ENCODE data around the gene GTPBP6. TPM values are rescaled to one million over a fixed set of nuclear protein-coding genes. Genes with fewer than 3 reads are reported as not detected.
"Not testable (repeated sequence)": the region's sequence is repeated elsewhere in the genome, so short reads cannot be mapped to it uniquely, and the experiment has no call there.

The GTPBP6 gene
- total RNA-seq, 1 donor from 2014 or later = 33.2 TPM

DNA sequence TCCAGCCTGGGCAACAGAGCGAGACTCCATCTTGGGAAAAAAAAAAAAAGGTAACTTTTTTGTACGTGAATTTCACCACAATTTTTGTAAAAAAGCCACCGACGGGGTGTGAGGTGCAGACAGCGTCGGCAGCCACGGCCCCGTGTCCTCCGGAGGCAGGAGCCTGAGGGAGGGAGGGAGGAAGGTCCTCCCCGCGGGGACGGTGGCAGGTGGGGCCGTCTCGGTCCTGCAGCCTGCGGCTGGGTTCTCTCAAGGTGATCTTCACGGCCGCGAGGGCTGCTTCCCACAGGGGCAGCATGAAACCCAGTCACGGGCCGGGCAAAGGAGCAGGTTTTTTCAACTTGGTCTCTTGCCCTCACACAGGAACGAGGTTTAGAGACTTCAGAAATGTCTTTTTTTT, 23.5 kb downstream of the GTPBP6 start:
- no peak for DNase-seq (ENCODE audit: low read depth in 2 of 2)

DNA sequence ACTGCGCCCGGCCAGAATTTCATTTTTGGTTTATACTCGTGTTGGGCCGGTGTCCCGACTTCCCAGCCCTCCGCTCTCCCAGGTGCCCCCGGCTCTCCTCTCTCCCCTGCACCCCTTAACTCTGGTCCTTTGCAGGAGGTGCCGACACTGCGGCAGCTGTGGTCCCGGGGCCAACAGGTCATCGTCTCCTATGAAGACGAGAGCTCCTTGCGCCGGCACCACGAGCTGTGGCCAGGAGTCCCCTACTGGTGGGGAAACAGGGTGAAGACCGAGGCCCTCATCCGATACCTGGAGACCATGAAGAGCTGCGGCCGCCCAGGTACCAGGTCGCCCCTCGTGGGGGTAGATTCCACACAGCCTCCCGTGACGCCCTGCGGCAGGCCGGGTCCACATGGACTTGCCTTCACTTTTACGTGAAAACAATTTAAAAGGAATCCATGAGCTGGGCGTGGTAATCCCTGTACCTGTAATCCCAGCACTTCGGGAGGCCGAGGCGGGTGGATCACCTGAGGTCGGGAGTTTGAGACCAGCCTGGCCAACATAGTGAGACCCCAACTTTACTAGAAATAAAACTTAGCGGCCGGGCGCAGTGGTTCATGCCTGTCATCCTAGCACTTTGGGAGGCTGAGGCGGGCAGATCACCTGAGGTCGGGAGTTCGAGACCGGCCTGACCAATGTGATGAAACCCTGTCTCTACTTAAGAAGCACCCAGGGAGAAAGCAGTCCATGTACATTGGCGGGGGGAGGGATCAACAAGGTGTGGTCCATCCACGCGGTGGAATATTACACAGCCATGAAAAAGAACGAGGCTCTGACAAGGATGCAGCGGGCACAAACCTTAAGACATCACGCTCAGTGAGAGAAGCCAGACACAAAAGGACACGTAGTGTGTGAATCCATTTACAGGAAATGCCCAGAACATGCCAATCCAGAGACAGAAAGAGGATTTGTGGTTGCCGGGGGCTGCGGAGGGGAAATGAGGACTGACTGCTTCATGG, 25.4 kb downstream of the GTPBP6 start:
- no peak for DNase-seq (ENCODE audit: low read depth in 2 of 2)

DNA sequence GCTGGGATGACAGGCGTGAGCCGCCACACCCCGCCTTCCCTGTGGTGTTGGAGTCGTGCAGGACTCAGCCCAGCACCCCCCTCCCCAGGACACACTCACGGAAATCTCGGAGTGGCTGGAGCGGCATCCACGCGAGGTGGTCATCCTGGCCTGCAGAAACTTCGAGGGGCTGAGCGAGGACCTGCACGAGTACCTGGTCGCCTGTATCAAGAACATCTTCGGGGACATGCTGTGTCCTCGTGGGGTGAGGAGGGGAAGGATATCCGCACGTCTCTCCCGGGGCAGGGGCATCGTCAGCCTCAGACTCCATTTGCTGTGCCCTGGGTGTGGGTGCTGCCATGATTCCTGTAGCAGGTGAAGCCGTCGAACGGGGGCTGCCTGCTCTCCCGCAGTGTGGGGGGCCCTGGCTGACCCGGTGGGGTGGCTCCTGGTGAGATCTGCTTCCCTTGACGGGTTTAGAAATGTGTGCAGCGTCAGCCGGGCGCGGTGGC, 27.1 kb downstream of the GTPBP6 start:
- DNase-seq (ENCODE audit: low read depth in 2 of 2) = no peak

DNA sequence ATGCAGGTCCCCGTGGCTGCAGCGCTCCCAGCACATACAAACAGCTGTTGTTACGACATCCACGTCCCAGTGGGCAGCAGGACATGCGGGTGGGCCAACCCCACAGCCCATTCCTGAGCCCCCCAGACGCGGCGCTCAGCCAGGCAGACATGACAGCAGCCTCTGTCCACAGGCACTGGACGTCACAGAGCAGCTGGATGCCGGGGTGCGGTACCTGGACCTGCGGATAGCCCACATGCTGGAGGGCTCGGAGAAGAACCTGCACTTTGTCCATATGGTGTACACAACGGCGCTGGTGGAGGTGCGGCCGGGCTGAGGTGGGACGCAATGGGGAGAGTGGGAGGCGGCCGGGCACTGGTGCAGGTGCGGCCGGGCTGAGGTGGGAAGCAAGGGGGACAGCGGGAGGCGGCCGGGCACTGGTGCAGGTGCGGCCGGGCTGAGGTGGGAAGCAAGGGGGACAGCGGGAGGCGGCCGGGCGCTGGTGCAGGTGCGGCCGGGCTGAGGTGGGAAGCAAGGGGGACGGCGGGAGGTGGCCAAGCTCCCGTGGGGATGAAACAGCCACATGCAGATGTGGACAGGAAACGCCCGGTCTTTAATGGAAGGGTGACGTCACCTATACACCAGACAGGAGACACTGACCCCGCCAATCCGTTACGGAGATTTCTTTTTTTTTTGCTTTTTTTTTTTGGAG, 28.0 kb downstream of the GTPBP6 start:
- DNase-seq (ENCODE audit: low read depth in 2 of 2) = no peak

DNA sequence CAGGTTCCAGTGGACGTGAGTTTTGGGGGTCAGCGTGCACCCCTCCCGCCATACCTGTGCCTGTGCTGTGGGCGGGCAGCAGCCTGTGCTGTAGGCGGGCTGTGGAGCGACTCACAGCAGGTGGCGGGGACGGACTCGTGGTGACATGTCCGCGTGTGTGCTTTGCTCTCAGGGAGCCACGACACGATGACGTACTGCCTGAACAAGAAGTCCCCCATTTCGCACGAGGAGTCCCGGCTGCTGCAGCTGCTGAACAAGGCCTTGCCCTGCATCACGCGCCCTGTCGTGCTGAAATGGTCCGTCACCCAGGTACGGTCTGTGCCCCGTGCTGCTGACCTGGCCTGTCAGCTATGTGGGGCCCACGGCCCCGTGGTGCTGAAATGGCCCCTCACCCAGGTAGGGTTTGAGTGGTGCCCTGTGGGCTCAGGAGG, 30.0 kb downstream of the GTPBP6 start:
- DNase-seq (ENCODE audit: low read depth in 2 of 2) = no peak

DNA sequence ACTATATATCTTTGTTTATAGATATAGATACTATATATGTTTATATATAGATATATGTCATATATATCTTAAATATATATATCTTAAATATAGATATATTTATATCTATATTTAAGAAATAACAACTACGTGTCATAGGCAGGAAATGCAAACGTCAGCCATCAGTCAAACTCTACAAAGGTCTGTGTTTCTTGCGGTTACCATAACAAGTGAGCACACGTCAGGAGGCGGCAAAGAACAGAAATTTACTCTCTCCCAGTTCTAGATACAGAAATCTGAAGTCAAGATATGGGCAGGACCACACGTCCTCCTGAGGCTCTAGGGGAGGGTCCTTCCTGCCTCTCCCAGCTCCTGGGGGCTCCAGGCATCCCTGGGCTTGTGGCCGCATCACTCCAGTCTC, 30.9 kb downstream of the GTPBP6 start:
- no peak for DNase-seq (ENCODE audit: low read depth in 2 of 2)

DNA sequence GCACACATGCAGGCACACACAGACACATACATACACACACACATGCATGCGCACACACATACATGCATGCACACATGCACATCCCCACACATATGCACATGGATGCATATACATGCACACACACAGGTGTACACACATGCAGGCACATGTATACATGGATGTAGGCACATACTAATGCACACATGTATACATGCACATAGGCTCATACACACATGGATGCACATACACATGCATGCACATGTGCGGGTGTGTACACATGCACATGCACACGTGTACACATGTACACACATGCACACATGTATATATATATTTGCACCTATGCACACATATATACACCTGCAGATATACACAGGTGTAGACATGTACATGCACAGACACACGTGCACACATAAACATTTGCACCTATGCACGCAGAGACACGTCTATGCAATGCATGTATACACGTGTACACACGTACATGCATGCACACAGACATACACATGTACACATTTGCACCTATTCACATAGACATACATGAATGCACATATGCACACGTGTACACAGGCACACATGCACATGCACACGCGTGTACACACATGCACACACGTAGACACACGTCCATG, 33.4 kb downstream of the GTPBP6 start:
- no peak for DNase-seq (ENCODE audit: low read depth in 2 of 2)

DNA sequence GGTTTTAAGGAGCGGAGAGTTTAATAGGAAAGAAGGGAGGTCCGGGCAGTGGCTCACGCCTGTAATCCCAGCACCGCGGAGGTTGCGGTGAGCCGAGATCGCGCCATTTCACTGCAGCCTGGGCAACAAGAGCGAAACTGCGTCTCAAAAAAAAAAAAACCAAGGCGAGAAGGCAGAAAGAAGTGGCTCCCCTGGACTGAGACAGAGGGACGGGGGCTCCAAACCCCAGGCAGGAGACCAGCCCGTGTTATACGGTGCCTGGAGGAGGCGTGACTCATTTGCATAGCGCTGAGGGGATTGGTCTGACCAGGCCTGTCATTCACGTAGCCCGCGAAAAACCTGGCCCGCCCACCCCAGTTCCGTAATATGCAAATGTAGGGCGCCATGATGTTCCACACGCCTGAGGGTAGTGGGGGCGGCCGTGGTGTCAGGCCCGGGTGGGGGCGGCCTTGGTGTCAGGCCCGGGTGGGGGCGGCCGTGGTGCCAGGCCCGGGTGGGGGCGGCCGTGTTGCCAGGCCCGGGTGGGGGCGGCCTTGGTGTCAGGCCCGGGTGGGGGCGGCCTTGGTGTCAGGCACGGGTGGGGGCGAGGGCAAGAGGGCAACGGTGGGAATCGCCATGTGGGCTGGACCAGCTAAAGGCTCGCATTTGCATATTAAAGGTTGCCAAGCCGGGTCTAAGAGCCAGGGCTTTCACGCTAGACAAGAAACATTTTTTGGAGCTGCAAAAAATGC, 35.3 kb downstream of the GTPBP6 start:
- DNase-seq (ENCODE audit: low read depth in 2 of 2) = peak; percentile 73 to 90

DNA sequence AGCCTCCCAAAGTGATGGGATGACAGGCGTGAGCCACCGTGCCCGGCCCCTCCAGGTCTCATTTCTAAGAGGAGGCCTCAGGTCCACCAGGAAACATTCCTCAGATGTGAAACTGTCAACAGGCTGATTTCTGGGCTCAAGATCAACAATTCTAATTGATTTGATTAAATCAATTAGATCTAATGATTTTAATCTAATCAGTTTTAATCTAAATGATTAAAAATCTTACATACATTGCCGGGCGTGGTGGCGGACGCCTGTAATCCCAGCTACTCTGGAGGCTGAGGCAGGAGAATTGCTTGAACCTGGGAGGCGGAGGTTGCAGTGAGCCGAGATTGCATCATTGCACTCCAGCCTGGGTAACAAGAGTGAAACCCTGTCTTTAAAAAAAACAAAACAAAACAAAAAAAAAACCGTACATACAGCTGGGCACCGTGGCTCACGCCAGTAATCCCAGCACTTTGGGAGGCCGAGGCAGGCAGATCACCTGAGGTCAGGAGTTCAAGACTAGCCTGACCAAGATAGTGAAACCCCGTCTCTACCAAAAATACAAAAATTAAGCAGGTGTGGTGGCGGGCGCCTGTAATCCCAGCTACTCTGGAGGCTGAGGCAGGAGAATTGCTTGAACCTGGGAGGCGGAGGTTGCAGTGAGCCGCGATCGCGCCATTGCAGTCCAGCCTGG, 36.5 kb downstream of the GTPBP6 start:
- DNase-seq (ENCODE audit: low read depth in 2 of 2) = not testable (repeated sequence)

DNA sequence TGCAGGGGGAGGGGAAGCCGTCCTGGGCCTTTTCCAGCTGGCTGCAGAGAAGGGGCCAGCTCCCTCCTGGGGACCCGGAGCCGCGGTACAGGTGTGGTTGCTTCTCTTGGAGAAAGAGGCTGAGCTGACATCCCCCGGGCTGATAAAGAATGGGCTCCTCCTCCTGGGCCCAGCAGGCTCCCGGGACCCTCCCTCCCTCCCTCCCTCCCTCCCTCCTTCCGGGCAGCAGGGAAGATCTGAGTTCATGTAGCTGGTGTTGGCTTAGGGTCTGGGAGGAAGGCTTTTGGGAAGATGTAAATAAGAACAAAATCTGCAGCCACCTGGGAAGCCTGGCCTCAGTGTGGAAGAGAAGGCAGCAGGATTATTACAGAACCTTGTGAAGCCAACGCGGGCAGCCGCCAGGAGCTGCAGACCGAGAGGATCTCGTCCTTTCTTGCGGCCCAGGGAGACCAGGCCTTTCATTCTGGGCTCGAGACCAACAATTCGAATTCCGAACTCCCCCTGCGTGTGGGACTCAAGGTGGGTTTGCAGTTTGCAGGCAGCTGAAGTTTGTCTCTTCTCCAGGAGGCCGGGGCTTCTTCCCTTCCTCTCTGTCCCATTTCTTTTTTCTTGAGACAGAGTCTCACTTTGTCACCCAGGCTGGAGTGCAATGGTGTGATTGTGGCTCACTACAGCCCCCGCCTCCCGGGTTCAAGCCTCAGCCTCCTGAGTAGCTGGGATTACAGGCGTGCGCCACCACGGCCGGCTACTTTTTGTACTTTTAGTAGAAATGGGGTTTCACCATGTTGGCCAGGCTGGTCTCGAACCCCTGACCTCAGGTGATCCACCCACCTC, 37.2 kb downstream of the GTPBP6 start, which contains the start of gene PLCXD1:
TSS of gene PLCXD1 (plus strand) at position 216 of the 834 bp plus-strand sequence. CDS start 2,807 bp downstream, outside the sequence.
- no peak for DNase-seq (ENCODE audit: low read depth in 2 of 2)

DNA sequence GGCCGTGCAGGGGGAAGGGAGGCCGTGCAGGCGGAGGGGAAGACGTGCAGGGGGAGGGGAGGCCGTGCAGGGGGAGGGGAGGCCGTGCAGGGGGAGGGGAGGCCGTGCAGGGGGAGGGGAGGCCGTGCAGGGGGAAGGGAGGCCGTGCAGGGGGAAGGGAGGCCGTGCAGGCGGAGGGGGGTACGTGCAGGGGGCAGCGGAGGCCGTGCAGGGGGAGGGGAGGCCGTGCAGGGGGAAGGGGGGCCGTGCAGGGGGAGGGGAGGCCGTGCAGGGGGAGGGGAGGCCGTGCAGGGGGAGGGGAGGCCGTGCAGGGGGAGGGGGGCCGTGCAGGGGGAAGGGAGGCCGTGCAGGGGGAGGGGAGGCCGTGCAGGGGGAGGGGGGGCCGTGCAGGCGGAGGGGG, 37.9 kb downstream of the GTPBP6 start:
- not testable (repeated sequence) for DNase-seq (ENCODE audit: low read depth in 2 of 2)

DNA sequence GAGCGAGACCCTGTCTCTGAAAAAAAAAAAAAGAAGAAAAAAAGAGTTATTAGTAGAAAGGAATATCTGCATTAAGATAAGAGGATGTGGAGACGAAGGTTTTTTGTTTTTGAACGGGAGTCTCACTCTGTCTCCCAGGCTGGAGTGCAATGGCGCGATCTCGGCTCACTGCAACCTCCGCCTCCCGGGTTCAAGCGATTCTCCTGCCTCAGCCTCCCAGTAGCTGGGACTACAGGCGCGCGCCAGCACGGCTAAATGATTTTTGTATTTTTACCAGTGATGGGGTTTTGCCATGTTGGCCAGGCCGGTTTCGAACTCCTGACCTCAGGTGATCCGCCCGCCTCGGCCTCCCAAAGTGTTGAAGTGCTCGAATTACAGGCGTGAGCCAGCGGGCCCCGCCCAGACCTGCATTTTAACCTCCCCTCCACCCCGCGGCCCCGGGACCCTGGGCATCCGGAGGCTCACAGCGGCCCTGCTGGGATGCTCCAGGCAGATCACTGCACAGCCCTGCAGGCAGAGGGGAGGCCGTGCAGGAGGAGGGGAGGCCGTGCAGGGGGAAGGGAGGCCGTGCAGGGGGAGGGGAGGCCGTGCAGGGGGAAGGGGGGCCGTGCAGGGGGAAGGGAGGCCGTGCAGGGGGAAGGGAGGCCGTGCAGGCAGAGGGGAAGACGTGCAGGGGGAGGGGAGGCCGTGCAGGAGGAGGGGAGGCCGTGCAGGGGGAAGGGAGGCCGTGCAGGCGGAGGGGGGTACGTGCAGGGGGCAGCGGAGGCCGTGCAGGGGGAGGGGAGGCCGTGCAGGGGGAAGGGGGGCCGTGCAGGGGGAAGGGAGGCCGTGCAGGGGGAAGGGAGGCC, 38.6 kb downstream of the GTPBP6 start:
- not testable (repeated sequence) for DNase-seq (ENCODE audit: low read depth in 2 of 2)

DNA sequence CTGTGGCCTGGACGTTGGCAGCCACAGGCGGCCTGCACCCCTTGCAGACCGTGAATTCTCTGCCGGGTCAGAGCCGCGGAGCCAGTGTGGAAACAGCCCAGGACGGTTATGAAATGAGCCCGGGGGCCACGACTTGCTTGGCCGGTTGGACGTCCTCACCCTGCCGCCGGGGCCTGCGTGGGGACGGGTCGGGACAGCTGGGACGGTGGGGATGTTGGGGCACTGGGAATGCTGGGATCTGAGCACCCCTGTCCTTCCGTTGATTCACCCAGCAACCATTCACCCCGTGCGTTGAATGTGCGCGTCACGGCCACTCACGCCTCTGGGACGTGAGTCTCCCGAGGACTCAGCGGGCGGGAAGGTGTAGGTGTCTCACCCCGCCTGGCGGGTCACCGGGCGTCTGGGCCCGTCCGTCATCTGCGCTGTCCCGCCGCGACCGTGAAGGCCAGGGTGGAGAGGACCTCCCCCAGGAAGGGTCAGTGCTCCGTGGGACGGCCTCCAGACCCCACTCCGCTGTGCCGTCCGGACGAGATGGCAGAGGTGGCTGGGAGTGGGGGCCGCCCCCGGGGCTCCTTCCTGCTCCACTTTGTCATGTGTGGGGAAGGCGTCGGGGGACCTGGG, 41.9 kb downstream of the GTPBP6 start:
- peak in 1 of 2 donors; percentile 34 for DNase-seq (ENCODE audit: low read depth in 2 of 2)

DNA sequence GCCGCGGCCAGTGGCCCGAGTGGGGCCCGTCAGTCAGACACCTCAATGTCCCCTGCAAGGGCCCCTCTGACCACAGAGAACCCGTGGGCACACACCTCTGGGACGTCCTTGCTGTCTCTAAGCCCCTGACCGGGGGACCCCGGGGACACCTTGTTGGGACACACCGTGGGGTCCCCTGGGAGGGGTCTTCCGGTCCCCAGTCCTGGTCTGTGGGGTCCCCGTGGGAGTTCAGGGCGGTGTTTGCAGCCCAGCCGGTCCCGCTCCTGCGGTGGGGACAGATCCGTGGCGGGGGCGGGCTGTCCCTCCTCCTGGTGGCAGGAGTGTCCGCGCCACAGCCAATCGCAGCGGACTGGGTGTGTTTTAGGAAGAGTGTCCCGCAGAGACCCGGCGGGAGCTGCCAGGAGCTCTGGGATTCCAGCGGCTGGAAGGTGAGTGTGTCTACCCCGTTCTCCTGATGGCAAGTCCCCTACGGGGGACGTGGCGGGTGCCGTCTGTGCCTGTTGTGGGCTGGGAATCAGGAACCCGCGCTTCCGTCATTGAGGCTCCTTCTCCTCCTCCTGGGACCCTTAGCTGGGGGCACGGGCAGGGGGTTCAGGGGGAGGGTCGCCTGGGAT, 42.5 kb downstream of the GTPBP6 start:
- peak; percentile 53 to 58 for DNase-seq (ENCODE audit: low read depth in 2 of 2)

DNA sequence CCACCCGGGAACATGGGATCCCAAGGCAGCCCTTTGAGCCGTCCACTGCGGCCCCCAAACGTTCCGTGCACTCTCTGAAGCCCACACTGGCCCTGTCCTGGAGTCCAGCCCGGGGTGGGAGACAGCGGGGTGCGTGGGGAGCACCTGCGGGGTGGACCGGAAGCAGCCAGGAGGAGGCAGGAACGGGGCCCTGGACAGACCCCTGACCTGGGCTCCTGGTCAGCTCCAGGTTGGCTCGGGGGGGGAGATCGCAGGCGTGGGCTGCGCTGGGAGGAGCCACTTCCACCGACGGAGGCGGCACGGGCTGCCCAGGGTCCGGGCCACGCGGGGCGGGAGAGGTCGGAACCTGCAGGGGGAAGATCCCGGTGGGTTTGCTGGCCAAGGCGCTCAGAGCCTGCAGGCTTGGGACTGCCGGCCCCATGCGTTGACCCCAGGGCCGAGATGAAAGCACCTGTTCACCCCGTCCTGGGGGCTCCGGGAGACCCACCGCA, 43.1 kb downstream of the GTPBP6 start:
- no peak for DNase-seq (ENCODE audit: low read depth in 2 of 2)

DNA sequence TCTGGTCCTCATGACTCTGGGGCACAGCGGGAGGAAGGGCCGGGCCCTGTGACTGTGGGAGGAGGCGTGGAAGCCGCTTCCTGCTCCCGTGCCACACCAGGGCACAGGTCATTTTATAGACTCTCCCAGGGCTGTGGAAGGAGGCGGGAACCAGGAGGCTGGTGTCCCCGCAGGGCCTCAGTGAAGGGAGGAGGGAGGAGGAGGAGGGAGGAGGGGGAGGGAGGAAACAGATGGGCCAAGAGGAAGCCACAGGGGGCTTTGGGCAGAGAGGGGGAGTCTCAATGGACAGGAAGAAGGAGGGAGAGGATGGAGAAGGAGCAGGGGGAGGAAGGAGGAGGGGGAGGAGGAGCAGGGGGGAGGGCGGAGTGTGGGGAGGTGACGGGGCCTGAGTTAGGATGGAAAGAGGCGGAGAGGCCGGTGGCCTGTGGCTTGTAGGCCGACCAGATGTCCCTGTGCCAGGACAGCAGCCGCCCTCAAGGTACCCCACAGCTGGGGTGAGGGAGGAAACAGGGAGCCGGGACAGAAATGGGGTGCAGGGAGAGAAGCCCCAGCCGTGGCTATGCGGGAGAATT, 43.6 kb downstream of the GTPBP6 start:
- peak in 1 of 2 donors; percentile 19 for DNase-seq (ENCODE audit: low read depth in 2 of 2)

DNA sequence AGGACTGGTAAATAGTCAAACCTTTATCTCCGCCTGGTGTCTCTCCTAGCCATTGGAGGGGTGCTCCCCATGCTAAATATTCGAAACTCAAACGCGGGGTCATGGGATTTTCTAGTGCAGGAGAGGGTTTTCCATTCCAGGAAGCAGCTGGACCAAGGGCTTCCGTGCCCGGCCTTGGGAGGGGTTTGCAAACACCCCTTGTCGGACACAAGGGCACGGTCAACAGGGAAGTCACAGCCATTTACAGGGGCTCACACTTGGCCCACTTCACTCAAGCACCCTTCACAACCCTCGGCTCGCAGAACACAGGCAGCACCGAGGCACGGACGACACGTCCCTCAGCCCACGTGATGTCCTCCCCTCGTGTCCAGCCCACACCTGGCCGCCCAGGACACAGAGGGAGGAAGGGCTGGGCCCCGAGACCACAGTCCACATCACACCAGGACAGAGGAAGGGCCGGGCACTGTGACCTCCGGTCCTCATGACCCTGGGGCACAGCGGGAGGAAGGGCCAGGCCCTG, 47.7 kb downstream of the GTPBP6 start:
- DNase-seq (ENCODE audit: low read depth in 2 of 2) = peak; percentile 32 to 61
